Globus pallidus (tissue), 1 donor: Measurements from ENCODE around the gene KAZN.

Experiments
- DNase-seq: peaks from one replicate; pipeline ENCODE4 v3.0.0-alpha.2; 2015; ENCODE audit warnings: low spot score

Gene KAZN

DNA sequence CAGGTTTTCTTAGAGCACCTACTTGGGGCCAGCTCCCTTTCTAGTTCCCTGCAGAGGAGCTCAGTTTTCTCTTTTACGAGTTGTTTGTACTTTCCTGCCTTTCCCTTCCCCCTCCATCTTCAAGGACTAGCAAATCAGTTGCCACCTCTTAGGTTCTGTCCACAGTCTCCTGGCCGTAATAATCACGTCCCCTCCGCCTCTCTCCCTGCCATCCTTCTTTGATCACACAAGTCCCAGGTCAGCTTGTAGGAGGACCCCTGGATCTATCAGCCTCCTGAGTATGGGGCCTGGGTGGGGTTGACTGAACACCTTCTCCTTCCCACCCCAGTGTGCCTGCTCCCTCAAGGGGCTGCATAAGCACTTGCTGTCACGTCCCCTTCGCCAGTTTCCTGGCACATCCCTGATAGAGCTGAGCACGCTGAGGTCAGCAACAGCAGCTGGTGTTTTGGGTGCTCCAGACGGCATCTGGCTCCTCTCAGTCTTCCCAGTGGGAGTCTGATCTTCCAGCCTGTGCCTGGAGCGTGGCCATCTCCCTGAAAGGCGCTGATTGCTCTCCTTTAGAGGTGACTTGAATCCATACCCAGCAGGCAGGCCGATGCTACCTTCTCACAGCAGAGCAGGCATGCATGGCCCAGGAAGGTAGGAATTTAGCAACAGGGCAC lies 338.9 kb downstream of the KAZN start:
- no peak for DNase-seq

- DNase-seq, result no peak
Observed at GRCh38 chr1:14939527-14940284, 341.2 kb downstream of the KAZN start.

- DNase-seq, result no peak
Observed at GRCh38 chr1:14940285-14940870, 341.9 kb downstream of the KAZN start.

- no peak for DNase-seq
Observed at GRCh38 chr1:14941864-14942263, 343.4 kb downstream of the KAZN start.

GRCh38 chr1:14944471-14944985 lies 346.0 kb downstream of the KAZN start:
- peak; percentile 84 for DNase-seq

DNA sequence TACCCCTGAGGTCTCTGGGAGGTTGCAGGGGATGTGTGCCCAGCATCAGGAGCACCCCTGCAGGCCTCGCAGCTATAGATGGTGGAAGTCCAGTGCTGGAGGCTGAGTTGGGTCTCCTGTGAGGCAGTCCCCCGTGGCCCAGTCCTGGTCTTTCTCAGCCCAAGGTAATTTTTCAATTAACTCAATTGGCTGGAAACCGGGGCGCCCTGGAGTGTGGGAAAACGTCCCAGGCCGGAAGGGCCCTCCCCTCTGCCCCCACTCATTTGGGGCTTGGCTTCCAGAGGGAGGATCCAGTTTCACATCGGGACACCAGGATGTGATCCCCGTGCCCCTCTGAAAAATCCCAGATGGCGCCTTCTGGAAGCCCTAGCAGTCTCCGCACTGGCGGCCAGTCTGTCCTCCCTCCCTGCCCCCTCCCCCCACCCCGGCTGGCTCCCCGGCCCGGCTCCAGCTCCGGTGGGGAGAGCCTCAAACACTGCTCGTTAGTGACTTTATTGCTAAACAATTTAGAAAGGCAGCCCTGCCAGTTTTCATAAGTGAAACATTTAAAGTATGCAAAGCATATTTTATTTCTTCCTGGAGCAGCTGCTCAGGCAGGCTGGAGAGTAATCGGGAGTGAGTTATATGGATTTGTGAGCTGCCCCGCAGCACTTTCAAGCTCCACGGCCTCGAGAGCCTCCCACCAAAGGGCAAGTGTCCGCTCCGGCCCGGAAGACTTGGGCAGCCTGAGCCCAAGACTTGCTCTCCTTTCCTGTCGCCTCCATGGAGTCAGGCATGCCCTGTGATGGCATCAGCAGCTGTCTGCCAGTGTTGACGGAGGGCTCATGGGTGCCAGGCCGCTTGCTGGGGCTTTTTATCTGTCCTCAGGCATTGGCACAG lies 346.9 kb downstream of the KAZN start:
- DNase-seq, result peak; percentile 77

GRCh38 chr1:14946011-14946359 lies 347.5 kb downstream of the KAZN start:
- no peak for DNase-seq

GRCh38 chr1:14946684-14947238 lies 348.3 kb downstream of the KAZN start:
- DNase-seq, result no peak

GRCh38 chr1:14947421-14947820 lies 348.9 kb downstream of the KAZN start:
- no peak for DNase-seq

GRCh38 chr1:14948112-14948652 lies 349.7 kb downstream of the KAZN start:
- DNase-seq, result no peak

DNA sequence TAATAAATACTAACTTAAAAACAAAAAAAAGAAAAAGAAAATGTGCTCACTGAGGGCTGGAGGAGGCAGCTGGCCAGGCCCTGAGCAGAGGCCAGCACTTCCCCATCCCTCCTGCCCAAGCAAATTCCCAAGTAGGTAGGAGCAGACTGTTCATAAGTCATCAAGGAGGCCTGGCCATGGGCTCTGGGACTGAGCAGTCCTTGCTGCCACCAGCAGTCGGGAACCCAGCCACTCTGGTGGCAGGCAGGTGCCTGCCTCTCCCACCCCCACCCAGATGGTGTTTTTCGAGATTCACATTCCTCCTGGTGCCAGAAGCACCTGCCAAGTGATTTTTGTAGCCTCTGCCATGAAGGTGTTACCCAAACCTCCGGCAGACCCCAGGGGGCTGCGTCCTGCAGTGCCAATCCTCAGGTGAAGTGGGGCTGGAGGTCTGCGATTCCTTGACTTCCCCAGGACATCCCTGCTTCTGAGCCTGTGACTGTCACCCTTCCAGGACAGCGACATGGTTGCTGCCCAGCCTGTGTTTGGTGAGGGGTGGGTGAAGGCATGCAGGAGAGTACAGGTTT lies 350.9 kb downstream of the KAZN start:
- DNase-seq, result no peak

GRCh38 chr1:14949836-14950713 lies 351.6 kb downstream of the KAZN start:
- DNase-seq, result no peak

- DNase-seq, result no peak
Observed at GRCh38 chr1:14951766-14952165, 353.3 kb downstream of the KAZN start.

DNA sequence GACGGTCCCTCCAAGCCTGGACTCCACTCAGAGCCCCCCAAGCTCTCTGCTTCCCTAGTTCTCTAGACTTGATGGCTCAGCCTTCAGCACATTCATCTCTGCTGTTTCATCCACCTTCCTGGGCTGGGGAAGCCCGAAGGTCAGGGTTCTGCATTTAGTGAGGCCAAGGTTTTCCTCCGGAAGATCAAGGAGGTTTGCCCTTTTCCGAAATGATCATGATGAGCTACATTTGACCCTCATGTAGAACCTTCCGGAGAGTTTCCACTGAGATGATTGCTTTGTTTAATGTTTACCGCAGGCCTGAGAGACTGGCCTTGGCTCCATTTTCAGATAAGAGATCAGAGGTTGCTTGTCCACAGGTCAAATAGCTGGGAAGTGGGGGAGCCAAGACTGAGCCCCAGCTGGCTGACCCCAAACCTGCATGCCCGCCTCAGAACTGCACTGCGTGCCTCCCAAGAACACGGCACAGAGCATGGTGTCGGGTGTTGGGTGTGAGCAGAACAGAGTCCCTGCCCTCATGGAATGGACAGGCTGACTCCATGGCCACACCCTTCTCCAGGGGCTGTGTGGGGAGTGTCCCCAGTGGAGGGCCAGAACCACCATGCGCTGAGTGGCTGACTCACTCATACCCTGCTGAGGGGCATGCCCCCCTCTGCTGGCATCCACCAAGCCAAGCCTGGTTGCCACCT lies 354.3 kb downstream of the KAZN start:
- no peak for DNase-seq

- DNase-seq, result no peak
Observed at GRCh38 chr1:14954210-14954609, 355.7 kb downstream of the KAZN start.

DNA sequence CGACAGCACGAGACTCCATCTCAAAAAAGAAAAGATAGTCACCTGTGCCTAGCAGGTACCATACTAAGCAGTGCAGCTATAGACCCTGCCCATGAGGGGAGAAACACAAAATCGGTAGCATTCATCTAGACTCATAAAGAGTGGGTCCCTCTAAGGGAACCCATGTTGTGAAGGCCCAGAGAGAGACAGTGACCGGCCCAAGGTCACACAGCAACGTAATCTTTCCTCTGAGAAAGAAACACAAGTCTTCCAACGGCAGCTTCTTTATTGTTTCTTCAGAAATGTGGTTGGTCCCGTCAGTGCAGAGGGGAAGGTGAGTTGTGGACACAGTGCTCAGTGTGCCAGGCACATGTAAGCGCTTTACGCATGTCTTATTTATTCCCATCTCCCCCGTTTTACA lies 356.4 kb downstream of the KAZN start:
- no peak for DNase-seq

DNA sequence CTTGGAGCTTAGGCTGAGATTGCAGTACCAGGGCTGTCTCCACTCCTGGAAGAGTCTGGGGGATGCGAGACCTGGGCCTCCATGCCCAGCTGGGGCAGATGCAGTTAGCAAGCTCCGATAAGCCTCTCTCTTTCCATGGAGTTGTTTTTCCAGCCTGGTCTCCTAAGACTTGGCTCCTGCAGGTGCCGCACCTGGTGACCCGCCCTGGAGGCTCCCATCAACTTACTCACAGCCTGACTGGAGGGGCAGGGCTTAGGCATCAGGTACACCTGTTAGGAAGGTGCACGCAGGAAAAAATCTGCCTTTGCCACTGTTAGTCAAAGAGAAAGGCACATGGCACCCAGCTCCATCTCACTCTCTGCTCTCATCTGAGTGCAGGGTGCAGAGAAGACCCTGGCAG lies 356.9 kb downstream of the KAZN start:
- DNase-seq, result no peak

- DNase-seq, result no peak
Observed at GRCh38 chr1:14955976-14956375, 357.5 kb downstream of the KAZN start.

- no peak for DNase-seq
Observed at GRCh38 chr1:14956579-14957195, 358.2 kb downstream of the KAZN start.
